Colonic mucosa (tissue), 4 donors: ENCODE measurements around the gene MRPS18B. TPM values are rescaled to one million over a fixed set of nuclear protein-coding genes. Genes with fewer than 3 reads are reported as not detected.
"Not testable (repeated sequence)": the region's sequence is repeated elsewhere in the genome, so short reads cannot be mapped to it uniquely, and the experiment has no call there.

Experiments
- DNase-seq: peaks from one replicate; pipeline ENCODE4 v3.0.0-alpha.2; 2020
- H3K27ac ChIP-seq: fragments of 200-600 bp; one replicate; pipeline ENCODE4 v1.8.0; 2021
- H3K27me3 ChIP-seq: fragments of 200-600 bp; one replicate; pipeline ENCODE4 v1.8.0; 2021
- H3K36me3 ChIP-seq: fragments of 200-600 bp; one replicate; pipeline ENCODE4 v1.8.0; 2021
- H3K4me1 ChIP-seq: fragments of 200-600 bp; one replicate; pipeline ENCODE4 v1.8.0; 2021; ENCODE audit warnings: mild to moderate bottlenecking
- H3K4me3 ChIP-seq: fragments of 200-600 bp; one replicate; pipeline ENCODE4 v1.8.0; 2021
- H3K9ac ChIP-seq, 2 donors: one replicate each; pipeline ENCODE4 v1.7.0; 2013; ENCODE audit warnings: control low read depth in 2 of 2, low read depth in 2 of 2, low read length in 2 of 2
- H3K9me3 ChIP-seq: fragments of 200-600 bp; one replicate; pipeline ENCODE4 v1.8.0; 2021
- CTCF ChIP-seq: fragments of 200-600 bp; IDR thresholded peaks from one replicate; pipeline ENCODE4 v1.8.0; 2022; ENCODE audit warnings: antibody characterized with exemption, mild to moderate bottlenecking
- intact Hi-C: fragments of 100-400 bp; cut with DNase I; formaldehyde crosslinking; loops from one replicate; pipeline ENCODE4 v1.14.1; 2022
- microRNA-seq: library from miRNA; unstranded; fragments of <30 nt; microRNA quantifications from one replicate; pipeline ENCODE4, GENCODE V29; 2019
- total RNA-seq, 2 donors: library from RNA; stranded (reverse); fragmentation: NEBNext Ultra II Directional in 1 of 2; extraction: Animal tissue kit (Norgen Biotek cat#: 25700) in 1 of 2; gene quantifications; one replicate each; pipeline ENCODE4 v1.2.1, GENCODE V29; 2021
- donor health status: healthy.
- donor health status: DM: no; HTN: no; CAD: no.
- donor health status: DM: no; HTN: no; CAD: no.

Gene MRPS18B
- total RNA-seq, 2 donors from 2014 or later, result 63.6 to 70.3 TPM

GRCh38 chr6:30664994-30665767 is 47.5 kb downstream of the MRPS18B start:
- intact Hi-C loops, result no loop called here
- no peaks in the 10 kb centered on the region for H3K4me1 ChIP-seq
- H3K36me3 ChIP-seq, result peaks cover 25% of the 10 kb centered on the region
- no peak overlapping the region for H3K4me3 ChIP-seq
- no peaks in the 10 kb centered on the region for H3K9me3 ChIP-seq
- DNase-seq, result no peak
- no peaks in the 10 kb centered on the region for H3K27me3 ChIP-seq
- TF ChIP-seq CTCF, result no peak
- H3K9ac ChIP-seq, result no peak overlapping the region
- H3K27ac ChIP-seq, result no peak overlapping the region

- H3K4me3 ChIP-seq, DNase-seq, H3K27ac ChIP-seq, H3K9me3 ChIP-seq, H3K27me3 ChIP-seq, intact Hi-C loops, H3K9ac ChIP-seq, H3K4me1 ChIP-seq: not testable (repeated sequence)
- H3K36me3 ChIP-seq, result peaks cover 23% of the 10 kb centered on the region
These were observed 48.7 kb downstream of the MRPS18B start for GRCh38 chr6:30666300-30666699.

- H3K9me3 ChIP-seq, result no peaks in the 10 kb centered on the region
- H3K36me3 ChIP-seq, result peaks cover 4% of the 10 kb centered on the region
- intact Hi-C loops, result loop anchor here (5.0 kb wide), 1 partner anchor 189 kb away; no protein-coding TSS in a partner anchor
- no peaks in the 10 kb centered on the region for H3K27me3 ChIP-seq
- no peak overlapping the region for H3K4me3 ChIP-seq
- no peak for TF ChIP-seq CTCF
- no peak overlapping the region for H3K9ac ChIP-seq
- peaks cover 9% of the 10 kb centered on the region for H3K4me1 ChIP-seq
- H3K27ac ChIP-seq, result no peak overlapping the region
- no peak for DNase-seq
These were observed 53.3 kb downstream of the MRPS18B start for GRCh38 chr6:30670760-30671527.

- Histone ChIP-seq H3K9me3 (no peaks in the 10 kb centered on the region), H3K27me3 (no peaks in the 10 kb centered on the region), H3K4me1 (peaks cover 9% of the 10 kb centered on the region), H3K4me3 (peak within 1 kb of the TSS; percentile 96), H3K27ac (peak within 1 kb of the TSS; percentile 75), H3K9ac (peak within 1 kb of the TSS; percentile 85 to 96), H3K36me3 (peaks cover 11% of the 10 kb centered on the region)
- intact Hi-C loops, result loop anchor here (2.0 to 5.0 kb wide), 2 partner anchors 46 to 190 kb away; partner anchors contain the start of gene ATAT1
- TF ChIP-seq CTCF, result peak; percentile 83
- DNase-seq, result peak; percentile 98
These were observed 55.0 kb downstream of the MRPS18B start, which contains the start of gene DHX16 for GRCh38 chr6:30672445-30673253. TSS of gene DHX16 (minus strand) at chr6:30673006. CDS start at chr6:30672841, 165 bp downstream.

Small RNA genes lying within 50 kb of the gene (microRNA-seq; reads per million reads assigned to microRNA genes)
- 99.8 reads per million, percentile 53 among the genes with 10 or more reads in this experiment for gene MIR877

Other genes starting within 250 kb of the MRPS18B start
- gene HLA-E, start 128.3 kb upstream of the MRPS18B start, total RNA-seq, result 100 to 1,000 TPM; 208 to 471 TPM
- gene GNL1, start 61.4 kb upstream of the MRPS18B start, total RNA-seq, result 10 to 100 TPM; 42.2 to 49.3 TPM
- gene PRR3, start 60.5 kb upstream of the MRPS18B start, total RNA-seq, result 1 to 10 TPM; 3.9 to 7.2 TPM
- gene ABCF1, start 46.4 kb upstream of the MRPS18B start, total RNA-seq, result 10 to 100 TPM; 43.6 to 61.3 TPM
- gene PPP1R10, start 597 bp upstream of the MRPS18B start, total RNA-seq, result 10 to 100 TPM; 46.9 to 78.2 TPM
- 10 to 100 TPM; 11.5 to 15.9 TPM for gene ATAT1, start 9.0 kb downstream of the MRPS18B start, total RNA-seq
- 10 to 100 TPM; 71.3 to 83.3 TPM for gene C6orf136, start 29.3 kb downstream of the MRPS18B start, total RNA-seq
- 10 to 100 TPM; 25.9 to 35.1 TPM for gene DHX16, start 55.2 kb downstream of the MRPS18B start, total RNA-seq
- gene PPP1R18, start 68.8 kb downstream of the MRPS18B start, total RNA-seq, result 10 to 100 TPM in 1 of 2 donors, 1 to 10 TPM in 1; 8.3 to 22.8 TPM
- 10 to 100 TPM in 1 of 2 donors, 1 to 10 TPM in 1; 7.4 to 19.2 TPM for gene NRM, start 73.1 kb downstream of the MRPS18B start, total RNA-seq
- 10 to 100 TPM; 14.0 to 59.0 TPM for gene MDC1, start 99.4 kb downstream of the MRPS18B start, total RNA-seq
- 100 to 1,000 TPM; 213 to 605 TPM for gene TUBB, start 102.5 kb downstream of the MRPS18B start, total RNA-seq
- gene FLOT1, start 124.8 kb downstream of the MRPS18B start, total RNA-seq, result 100 to 1,000 TPM; 130 to 158 TPM
- 10 to 100 TPM; 47.2 to 92.8 TPM for gene IER3, start 126.7 kb downstream of the MRPS18B start, total RNA-seq